H1 (cell line): ENCODE results near the gene BPIFB6. TPM values are rescaled to one million over a fixed set of nuclear protein-coding genes. Genes with fewer than 3 reads are reported as not detected.

ENCODE experiments used
- CTCF ChIA-PET: fragments of 300-600 bp; sonication (Branson Sonifier 250); formaldehyde crosslinking; loops from one replicate; lab custom pipeline; 2021; ENCODE audit not compliant: partially characterized antibody; lab: Charles Lee
- POLR2A ChIA-PET: fragments of 300-600 bp; sonication (Branson Sonifier 250); formaldehyde crosslinking; loops from one replicate; lab custom pipeline; 2021; ENCODE audit warnings: inconsistent platforms; ENCODE audit not compliant: partially characterized antibody; lab: Charles Lee
- DNase-seq, 2 experiments: peaks; one replicate each; pipeline versions ENCODE4 v3.0.0 to v3.0.0-alpha.2; 2010 to 2022; ENCODE audit warnings: low spot score in 2 of 2, low read depth in 1 of 2, mixed read lengths in 1 of 2
- FAIRE-seq: peaks from 2 replicates; lab custom pipeline; 2011; peaks lifted over from hg19 to GRCh38; lab: Jason Lieb, UNC
- H2AFZ ChIP-seq: 2 replicates; pipeline ENCODE4 v1.8.1; 2012; ENCODE audit warnings: low read length, inconsistent platforms
- H2AK5ac ChIP-seq: 2 replicates; pipeline ENCODE4 v1.6.1; 2013; ENCODE audit warnings: low read depth, low read length
- H2BK120ac ChIP-seq: replicated peaks from 2 replicates; pipeline ENCODE3; 2013; ENCODE audit warnings: low read depth, low read length, inconsistent platforms
- H2BK12ac ChIP-seq: 2 replicates; pipeline ENCODE4 v1.6.1; 2013; ENCODE audit warnings: low read depth, low read length
- H2BK15ac ChIP-seq: 2 replicates; pipeline ENCODE4 v1.6.1; 2013; ENCODE audit warnings: low read length
- H2BK20ac ChIP-seq: 2 replicates; pipeline ENCODE4 v1.6.1; 2013; ENCODE audit warnings: low read length
- H2BK5ac ChIP-seq: 2 replicates; pipeline ENCODE4 v1.6.1; 2013; ENCODE audit warnings: low read depth, low read length
- H3K14ac ChIP-seq: 2 replicates; pipeline ENCODE4 v1.6.1; 2013; ENCODE audit warnings: inconsistent platforms; ENCODE audit not compliant: insufficient read length
- H3K18ac ChIP-seq: 2 replicates; pipeline ENCODE4 v1.6.1; 2013; ENCODE audit warnings: low read length; ENCODE audit errors: extremely low read depth
- H3K23ac ChIP-seq: 2 replicates; pipeline ENCODE4 v1.6.1; 2013; ENCODE audit warnings: inconsistent platforms; ENCODE audit not compliant: insufficient read length
- H3K23me2 ChIP-seq: 2 replicates; pipeline ENCODE4 v1.6.1; 2013; ENCODE audit warnings: low read depth, low read length
- H3K27ac ChIP-seq: 2 replicates; pipeline ENCODE4 v1.6.1; 2011; ENCODE audit warnings: low read depth, low read length, inconsistent platforms
- H3K27me3 ChIP-seq, 4 experiments: replicated peaks in 1 of 4; 1 replicate in 1 of 4; 2 replicates in 3 of 4; pipeline versions ENCODE4 v1.6.1 to v1.8.1; 2011 to 2013; ENCODE audit warnings: low read length in 3 of 4, mild to moderate bottlenecking in 3 of 4, inconsistent platforms in 2 of 4, mixed read lengths in 2 of 4, moderate library complexity in 1 of 4; ENCODE audit not compliant: control insufficient read depth in 3 of 4, insufficient read depth in 3 of 4; ENCODE audit errors: extremely low read depth in 1 of 4
- H3K36me3 ChIP-seq, 4 experiments: 2 replicates each; pipeline versions ENCODE4 v1.6.1 to v1.8.1; 2011 to 2013; ENCODE audit warnings: mild to moderate bottlenecking in 4 of 4, low read length in 3 of 4, moderate library complexity in 2 of 4, control low read depth in 1 of 4, inconsistent platforms in 1 of 4; ENCODE audit not compliant: insufficient read depth in 4 of 4, control insufficient read depth in 2 of 4
- H3K4ac ChIP-seq: replicated peaks from 2 replicates; pipeline ENCODE3; 2013; ENCODE audit warnings: low read length, low read depth, mixed read lengths, inconsistent platforms; ENCODE audit not compliant: insufficient read length
- H3K4me1 ChIP-seq, 4 experiments: replicated peaks in 1 of 4; 1 replicate in 1 of 4; 2 replicates in 3 of 4; pipeline versions ENCODE4 v1.6.1 to v1.8.1; 2011 to 2013; ENCODE audit warnings: low read length in 3 of 4, inconsistent platforms in 2 of 4, mixed read lengths in 1 of 4; ENCODE audit not compliant: insufficient read depth in 4 of 4, control insufficient read depth in 3 of 4
- H3K4me2 ChIP-seq, 2 experiments: 2 replicates each; pipeline versions ENCODE4 v1.6.1 to v1.8.1; 2011 to 2013; ENCODE audit warnings: low read depth in 2 of 2, low read length in 2 of 2, control low read depth in 1 of 2, inconsistent platforms in 1 of 2, mild to moderate bottlenecking in 1 of 2; ENCODE audit not compliant: insufficient read depth in 1 of 2
- H3K4me3 ChIP-seq, 4 experiments: fragments of 200-600, 300-600 bp in 1 of 4; sonication (generic), shearing (Covaris generic), sonication (Bioruptor Twin) in 1 of 4; 2 replicates each; pipeline versions ENCODE4 v1.5.1 to v1.8.1; 2011 to 2016; ENCODE audit warnings: low read length in 4 of 4, low read depth in 3 of 4, control low read depth in 2 of 4, inconsistent platforms in 2 of 4, mild to moderate bottlenecking in 2 of 4, mixed read lengths in 1 of 4, moderate library complexity in 1 of 4; ENCODE audit not compliant: insufficient read depth in 2 of 4; ENCODE audit errors: extremely low read depth in 1 of 4
- H3K56ac ChIP-seq: replicated peaks from 2 replicates; pipeline ENCODE3; 2013; ENCODE audit warnings: low read depth, mild to moderate bottlenecking, mixed read lengths, low read length, inconsistent platforms; ENCODE audit not compliant: insufficient read length
- H3K79me1 ChIP-seq: 2 replicates; pipeline ENCODE4 v1.6.1; 2013; ENCODE audit warnings: low read depth, low read length, control low read depth
- H3K79me2 ChIP-seq, 2 experiments: 2 replicates each; pipeline versions ENCODE4 v1.6.1 to v1.8.1; 2012 to 2013; ENCODE audit warnings: low read length in 2 of 2, mild to moderate bottlenecking in 2 of 2, inconsistent platforms in 1 of 2; ENCODE audit not compliant: insufficient read depth in 2 of 2, control insufficient read depth in 1 of 2
- H3K9ac ChIP-seq, 4 experiments: replicated peaks in 1 of 4; 1 replicate in 1 of 4; 2 replicates in 3 of 4; pipeline versions ENCODE4 v1.6.1 to v1.8.1; 2011 to 2013; ENCODE audit warnings: low read depth in 3 of 4, low read length in 3 of 4, control low read depth in 2 of 4, mild to moderate bottlenecking in 2 of 4, moderate library complexity in 2 of 4, inconsistent platforms in 1 of 4; ENCODE audit errors: extremely low read depth in 1 of 4
- H3K9me3 ChIP-seq, 2 experiments: 2 replicates each; pipeline versions ENCODE4 v1.6.1 to v1.8.1; 2012 to 2013; ENCODE audit warnings: mild to moderate bottlenecking in 2 of 2, moderate library complexity in 2 of 2, control low read depth in 1 of 2, inconsistent platforms in 1 of 2, low read depth in 1 of 2, low read length in 1 of 2, mixed read lengths in 1 of 2; ENCODE audit not compliant: insufficient read depth in 2 of 2
- H4K20me1 ChIP-seq, 2 experiments: replicated peaks in 1 of 2; 2 replicates each; pipeline versions ENCODE3 to v1.8.1; 2011 to 2013; ENCODE audit warnings: inconsistent platforms in 2 of 2, low read length in 2 of 2, mild to moderate bottlenecking in 1 of 2; ENCODE audit not compliant: insufficient read depth in 2 of 2, control insufficient read depth in 1 of 2
- H4K5ac ChIP-seq: 2 replicates; pipeline ENCODE4 v1.6.1; 2013; ENCODE audit warnings: low read length, low read depth, mixed read lengths, inconsistent platforms; ENCODE audit not compliant: insufficient read length
- H4K8ac ChIP-seq: 2 replicates; pipeline ENCODE4 v1.8.0; 2013; ENCODE audit warnings: mild to moderate bottlenecking, moderate library complexity, low read length, inconsistent platforms; ENCODE audit not compliant: insufficient read depth; ENCODE audit errors: extremely low read depth
- H4K91ac ChIP-seq: replicated peaks from 2 replicates; pipeline ENCODE3; 2013; ENCODE audit warnings: low read length, mixed read lengths, inconsistent platforms; ENCODE audit not compliant: insufficient read length
- KDM1A ChIP-seq: fragments of 200-600, 300-600 bp; sonication (generic); IDR thresholded peaks from 2 replicates; pipeline ENCODE4 v1.7.1; 2016; ENCODE audit warnings: mild to moderate bottlenecking, low read length, borderline replicate concordance
- SIN3A ChIP-seq, 2 experiments: IDR thresholded peaks in 1 of 2; conservative IDR thresholded peaks in 1 of 2; 2 replicates each; pipeline ENCODE4 v1.6.1; 2011 to 2012; ENCODE audit warnings: low read length in 2 of 2, improper control_type of control experiment in 1 of 2, low read depth in 1 of 2, mild to moderate bottlenecking in 1 of 2
- WGBS, 2 experiments: shearing (Covaris generic) in 1 of 2; methylation state at CpG; one replicate each; pipeline versions ENCODE4 v1.1.6 to v1.1.7; 2013 to 2015; ENCODE audit warnings: low lambda C conversion rate in 2 of 2, mixed read lengths in 2 of 2, inconsistent platforms in 1 of 2, low coverage in 1 of 2, missing lambda C conversion rate in 1 of 2; ENCODE audit not compliant: insufficient replicate concordance in 2 of 2, insufficient coverage in 1 of 2, insufficient read length in 1 of 2; ENCODE audit errors: extremely low coverage in 1 of 2, missing lambda C conversion rate in 1 of 2; 5-methylcytosine and 5-hydroxymethylcytosine counted together
- polyA plus RNA-seq, 7 experiments: library from polyadenylated mRNA; depleted of rRNA in 3 of 7; stranded (reverse) in 5 of 7; unstranded in 2 of 7; fragments of >200 nt in 5 of 7; fragments of 200-250 nt in 2 of 7; gene quantifications; 1 replicate in 5 of 7; 2 replicates in 1 of 7; 4 replicates in 1 of 7; pipeline versions ENCODE4 v1.2.1 to v1.2.3, GENCODE V29; 2011 to 2013; ENCODE audit warnings: missing spikeins in 2 of 7, mixed read lengths in 2 of 7
- total RNA-seq: library from RNA; stranded (reverse); fragmentation: NEBNext Ultra II Directional; extraction: Animal tissue kit (Norgen Biotek cat#: 25700); gene quantifications from 2 replicates; pipeline ENCODE4 v1.2.1, GENCODE V29; 2021

BPIFB6 gene
- total and polyA plus RNA-seq, 2 of the 8 experiments (the other 6 are each of a cell fraction or from before 2014, with no cell fraction given), result not detected

GRCh38 chr20:33019465-33020277, 11.8 kb upstream of the BPIFB6 start:
- H3K27ac ChIP-seq, result no peak overlapping the region
- 0 out of 2 replicates have a peak overlapping the region, but pooled peaks have one; percentile 9 for H4K8ac ChIP-seq
- CTCF ChIA-PET, result interaction anchor here (0.9 to 11.8 kb wide), 4 partner anchors 11 to 76 kb away, joined by 3 to 86 read pairs (median 4); partner anchors contain the start of genes BPIFB2 and SUN5
- FAIRE-seq, result no peak
- no peak overlapping the region for H2BK120ac ChIP-seq
- no peak overlapping the region for H3K4ac ChIP-seq
- H3K79me1 ChIP-seq, result no peaks in the 10 kb centered on the region
- 0 out of 7 replicates have a peak, but pooled peaks cover 0 to 3% (median 0%) of the 10 kb centered on the region in 4 experiments for H3K4me1 ChIP-seq
- no peak overlapping the region for H2BK20ac ChIP-seq
- H2BK12ac ChIP-seq, result no peak overlapping the region
- H3K4me2 ChIP-seq, result no peak overlapping the region
- H4K5ac ChIP-seq, result no peak overlapping the region
- no peak overlapping the region for H3K23ac ChIP-seq
- no peak overlapping the region for H3K56ac ChIP-seq
- H3K9me3 ChIP-seq, result no peaks in the 10 kb centered on the region
- no peak overlapping the region for H2BK15ac ChIP-seq
- peak; percentile 9; the same call in 1 of the 2 replicates for TF ChIP-seq KDM1A
- TF ChIP-seq SIN3A (conservative IDR thresholded peaks at IDR 0.05 in 1 of 2, IDR thresholded peaks at IDR 0.05 in 1 of 2; ENCODE audit: low read depth in 1 of 2, low read length in 2 of 2), result no peak
- H4K91ac ChIP-seq, result no peak overlapping the region
- 90% methylated on average over 23 of the region's 23 CpGs; no CpG with 5 or more reads in 1 of the 2 experiments for WGBS, 2 experiments
- no peak overlapping the region for H3K14ac ChIP-seq
- no peak overlapping the region for H2AK5ac ChIP-seq
- H3K36me3 ChIP-seq, result no peaks in the 10 kb centered on the region
- no peaks in the 10 kb centered on the region for H3K79me2 ChIP-seq
- no peak overlapping the region for H3K4me3 ChIP-seq
- H3K27me3 ChIP-seq, result no peaks in the 10 kb centered on the region
- H2AFZ ChIP-seq, result no peak overlapping the region
- no peak overlapping the region for H3K9ac ChIP-seq
- no peak for DNase-seq
- POLR2A ChIA-PET, result interaction anchor here (0.6 to 1.2 kb wide), 2 partner anchors 99 to 151 kb away, joined by 3 to 4 read pairs; no protein-coding TSS in a partner anchor
- H3K18ac ChIP-seq, result no peak overlapping the region
- H2BK5ac ChIP-seq, result no peak overlapping the region
- no peaks in the 10 kb centered on the region for H3K23me2 ChIP-seq
- peaks cover 0 to 2% of the 10 kb centered on the region in 2 experiments for H4K20me1 ChIP-seq
